IMR-90 (cell line): ENCODE results near the gene CDKN1A.

ENCODE experiments used
- BHLHE40 ChIP-seq: fragments of 150-350 bp; IDR thresholded peaks from 2 replicates; pipeline ENCODE4 v1.6.1; 2016; ENCODE audit warnings: mild to moderate bottlenecking, low read depth, low read length
- CEBPB ChIP-seq: IDR thresholded peaks from 2 replicates; pipeline ENCODE4 v1.6.1; 2012; ENCODE audit warnings: low read depth, low read length, improper control_type of control experiment
- CHD1 ChIP-seq: IDR thresholded peaks from 2 replicates; pipeline ENCODE4 v1.6.1; 2012; ENCODE audit warnings: low read depth, low read length, improper control_type of control experiment
- FOS ChIP-seq: fragments of 150-350 bp; IDR thresholded peaks from 2 replicates; pipeline ENCODE4 v1.6.1; 2016; ENCODE audit warnings: low read depth, low read length
- MAFK ChIP-seq: IDR thresholded peaks from 2 replicates; pipeline ENCODE4 v1.6.1; 2012; ENCODE audit warnings: low read depth, low read length, improper control_type of control experiment
- MAZ ChIP-seq: IDR thresholded peaks from 2 replicates; pipeline ENCODE4 v1.6.1; 2012; ENCODE audit warnings: low read depth, mild to moderate bottlenecking, low read length, improper control_type of control experiment, moderate library complexity, borderline replicate concordance
- MXI1 ChIP-seq: IDR thresholded peaks from 2 replicates; pipeline ENCODE4 v1.6.1; 2012; ENCODE audit warnings: low read depth, mild to moderate bottlenecking, low read length, moderate library complexity, borderline replicate concordance
- NFE2L2 ChIP-seq: fragments of 150-350 bp; IDR thresholded peaks from 2 replicates; pipeline ENCODE4 v1.6.1; 2016; ENCODE audit warnings: low read depth, mild to moderate bottlenecking, low read length
- POLR2A ChIP-seq: IDR thresholded peaks from 2 replicates; pipeline ENCODE4 v1.6.1; 2012; ENCODE audit warnings: mild to moderate bottlenecking, low read depth, low read length
- RAD21 ChIP-seq: IDR thresholded peaks from 2 replicates; pipeline ENCODE4 v1.6.1; 2012; ENCODE audit warnings: low read length, improper control_type of control experiment
- RCOR1 ChIP-seq: IDR thresholded peaks from 2 replicates; pipeline ENCODE4 v1.6.1; 2012; ENCODE audit warnings: mild to moderate bottlenecking, low read length, improper control_type of control experiment; ENCODE audit not compliant: insufficient replicate concordance
- RFX5 ChIP-seq: IDR thresholded peaks from 2 replicates; pipeline ENCODE4 v1.8.0; 2012; ENCODE audit warnings: low read depth, mild to moderate bottlenecking, low read length, moderate library complexity
- TF ChIP-seq, protein P1 (sequence below): conservative IDR thresholded peaks from 2 replicates; pipeline ENCODE4 v1.5.1; 2012; ENCODE audit warnings: mild to moderate bottlenecking, low read depth, low read length, improper control_type of control experiment
- TF ChIP-seq, protein P2 (sequence below): fragments of 150-350 bp; IDR thresholded peaks from 2 replicates; pipeline ENCODE4 v1.6.1; 2017; ENCODE audit warnings: mild to moderate bottlenecking, antibody characterized with exemption, low read length, low read depth

DNA sequence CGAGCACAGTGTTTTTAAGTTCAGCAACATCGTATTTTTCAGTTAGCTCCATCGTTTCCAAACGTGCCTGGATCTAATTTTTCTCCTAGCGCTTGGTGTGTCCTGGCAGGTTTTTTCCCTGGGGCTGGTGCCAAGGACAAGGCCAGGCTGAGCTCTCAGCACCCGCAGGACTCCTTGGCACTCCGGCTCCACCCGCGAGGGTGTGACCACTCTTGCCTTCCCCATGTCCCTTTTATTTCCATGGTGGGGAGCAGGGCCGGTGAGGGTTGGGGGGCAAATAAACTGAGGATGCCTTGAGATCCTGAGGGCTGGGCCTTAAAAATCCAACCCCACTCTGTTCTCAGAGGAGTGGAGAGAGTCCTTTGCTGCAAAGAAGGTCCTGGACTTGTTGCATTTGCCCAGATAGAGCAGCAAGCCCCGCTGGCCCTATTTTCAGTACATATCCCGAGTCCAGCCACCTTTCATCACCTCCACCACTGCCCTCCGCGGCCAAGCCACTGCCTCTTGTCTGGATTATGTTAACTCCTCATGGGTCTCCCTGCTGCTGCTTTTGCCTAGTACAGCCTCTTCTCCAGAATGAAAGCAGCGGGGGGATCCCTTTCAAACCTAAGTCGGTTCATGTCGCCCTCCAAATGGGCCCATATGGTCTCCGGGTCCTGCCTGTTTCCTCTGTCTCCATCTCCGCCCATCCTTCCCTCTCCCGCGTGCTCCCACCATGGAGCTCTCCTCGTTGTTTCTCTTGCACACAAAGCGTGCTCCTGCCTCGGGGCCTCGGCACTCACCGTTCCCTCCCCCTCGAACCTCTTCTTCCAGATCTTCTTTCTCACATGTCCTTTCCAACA is 14.6 kb downstream of the CDKN1A start:
- TF ChIP-seq, protein P1, sequence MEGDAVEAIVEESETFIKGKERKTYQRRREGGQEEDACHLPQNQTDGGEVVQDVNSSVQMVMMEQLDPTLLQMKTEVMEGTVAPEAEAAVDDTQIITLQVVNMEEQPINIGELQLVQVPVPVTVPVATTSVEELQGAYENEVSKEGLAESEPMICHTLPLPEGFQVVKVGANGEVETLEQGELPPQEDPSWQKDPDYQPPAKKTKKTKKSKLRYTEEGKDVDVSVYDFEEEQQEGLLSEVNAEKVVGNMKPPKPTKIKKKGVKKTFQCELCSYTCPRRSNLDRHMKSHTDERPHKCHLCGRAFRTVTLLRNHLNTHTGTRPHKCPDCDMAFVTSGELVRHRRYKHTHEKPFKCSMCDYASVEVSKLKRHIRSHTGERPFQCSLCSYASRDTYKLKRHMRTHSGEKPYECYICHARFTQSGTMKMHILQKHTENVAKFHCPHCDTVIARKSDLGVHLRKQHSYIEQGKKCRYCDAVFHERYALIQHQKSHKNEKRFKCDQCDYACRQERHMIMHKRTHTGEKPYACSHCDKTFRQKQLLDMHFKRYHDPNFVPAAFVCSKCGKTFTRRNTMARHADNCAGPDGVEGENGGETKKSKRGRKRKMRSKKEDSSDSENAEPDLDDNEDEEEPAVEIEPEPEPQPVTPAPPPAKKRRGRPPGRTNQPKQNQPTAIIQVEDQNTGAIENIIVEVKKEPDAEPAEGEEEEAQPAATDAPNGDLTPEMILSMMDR = no peak
- TF ChIP-seq MAFK (no peak), MAZ (no peak), POLR2A (no peak), CEBPB (no peak), MXI1 (no peak), NFE2L2 (no peak), FOS (no peak), CHD1 (no peak), BHLHE40 (no peak), RAD21 (no peak), RCOR1 (no peak), RFX5 (no peak)
- TF ChIP-seq, protein P2, sequence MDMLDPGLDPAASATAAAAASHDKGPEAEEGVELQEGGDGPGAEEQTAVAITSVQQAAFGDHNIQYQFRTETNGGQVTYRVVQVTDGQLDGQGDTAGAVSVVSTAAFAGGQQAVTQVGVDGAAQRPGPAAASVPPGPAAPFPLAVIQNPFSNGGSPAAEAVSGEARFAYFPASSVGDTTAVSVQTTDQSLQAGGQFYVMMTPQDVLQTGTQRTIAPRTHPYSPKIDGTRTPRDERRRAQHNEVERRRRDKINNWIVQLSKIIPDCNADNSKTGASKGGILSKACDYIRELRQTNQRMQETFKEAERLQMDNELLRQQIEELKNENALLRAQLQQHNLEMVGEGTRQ = no peak
